ENCODE measurements around the gene EFCAB13.

EFCAB13 gene

DNA sequence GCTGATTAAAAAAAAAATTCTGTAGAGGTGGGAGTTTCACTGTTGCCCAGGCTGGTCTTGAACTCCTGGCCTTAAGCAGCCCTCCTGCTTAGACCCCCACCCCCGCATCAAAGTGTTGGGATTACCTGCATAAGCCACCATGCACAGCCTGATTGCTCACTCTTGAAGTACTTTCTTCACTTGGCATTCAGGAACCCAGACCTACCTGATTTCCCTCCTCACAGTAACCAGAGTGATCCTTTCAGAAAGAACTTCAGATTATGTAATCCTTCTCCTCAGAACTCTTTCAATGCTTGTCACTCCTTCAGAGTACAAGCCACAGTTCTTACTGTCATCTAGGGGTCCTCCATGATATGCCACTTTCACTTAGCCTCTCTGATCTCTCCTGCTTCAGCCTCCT lies 1.4 kb downstream of the EFCAB13 start:
- H3K4me3 ChIP-seq (ENCODE audit: low read depth, low read length), result peak overlapping the region; percentile 75
- TF ChIP-seq, protein P1, sequence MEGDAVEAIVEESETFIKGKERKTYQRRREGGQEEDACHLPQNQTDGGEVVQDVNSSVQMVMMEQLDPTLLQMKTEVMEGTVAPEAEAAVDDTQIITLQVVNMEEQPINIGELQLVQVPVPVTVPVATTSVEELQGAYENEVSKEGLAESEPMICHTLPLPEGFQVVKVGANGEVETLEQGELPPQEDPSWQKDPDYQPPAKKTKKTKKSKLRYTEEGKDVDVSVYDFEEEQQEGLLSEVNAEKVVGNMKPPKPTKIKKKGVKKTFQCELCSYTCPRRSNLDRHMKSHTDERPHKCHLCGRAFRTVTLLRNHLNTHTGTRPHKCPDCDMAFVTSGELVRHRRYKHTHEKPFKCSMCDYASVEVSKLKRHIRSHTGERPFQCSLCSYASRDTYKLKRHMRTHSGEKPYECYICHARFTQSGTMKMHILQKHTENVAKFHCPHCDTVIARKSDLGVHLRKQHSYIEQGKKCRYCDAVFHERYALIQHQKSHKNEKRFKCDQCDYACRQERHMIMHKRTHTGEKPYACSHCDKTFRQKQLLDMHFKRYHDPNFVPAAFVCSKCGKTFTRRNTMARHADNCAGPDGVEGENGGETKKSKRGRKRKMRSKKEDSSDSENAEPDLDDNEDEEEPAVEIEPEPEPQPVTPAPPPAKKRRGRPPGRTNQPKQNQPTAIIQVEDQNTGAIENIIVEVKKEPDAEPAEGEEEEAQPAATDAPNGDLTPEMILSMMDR (IDR thresholded peaks at IDR 0.05; ENCODE audit: borderline replicate concordance, insufficient read depth, low read depth, low read length), result no peak

DNA sequence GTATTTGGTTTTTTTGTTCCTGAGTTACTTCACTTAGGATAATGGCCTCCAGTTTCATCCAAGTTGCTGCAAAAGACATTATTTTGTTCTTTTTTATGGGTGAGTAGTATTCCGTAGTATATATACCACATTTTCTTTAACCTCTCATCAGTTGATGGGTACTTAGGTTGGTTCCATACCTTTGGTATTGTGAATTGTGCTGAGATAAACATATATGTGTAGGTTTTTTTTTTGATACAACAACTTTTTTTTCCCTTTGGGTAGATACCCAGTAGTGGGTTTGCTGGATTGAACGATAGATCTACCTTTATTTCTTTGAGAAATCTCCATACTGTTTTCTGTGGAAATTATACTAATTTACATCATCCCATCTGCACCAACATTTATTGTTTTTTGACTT lies 6.8 kb downstream of the EFCAB13 start:
- no peak overlapping the region for H3K4me3 ChIP-seq (ENCODE audit: low read depth, low read length)
- TF ChIP-seq, protein P1 (IDR thresholded peaks at IDR 0.05; ENCODE audit: borderline replicate concordance, insufficient read depth, low read depth, low read length), result no peak

DNA sequence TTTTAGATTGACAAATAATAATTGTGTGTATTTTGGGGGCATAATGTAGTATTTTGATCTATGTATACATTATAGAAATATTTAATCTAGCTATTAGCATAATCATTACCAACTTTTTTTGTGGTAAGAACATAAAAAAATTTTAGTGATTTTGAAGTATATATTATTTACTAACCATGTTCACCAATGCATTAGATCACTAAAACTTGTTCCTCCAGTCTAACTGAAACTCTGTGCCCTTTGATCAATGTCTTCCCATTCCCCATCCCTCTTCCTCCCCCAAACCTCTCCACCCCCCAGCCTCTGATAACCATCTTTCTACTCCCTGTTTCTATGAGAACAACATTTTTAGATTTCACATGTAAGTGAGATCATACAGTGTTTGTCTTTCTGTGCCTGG lies 8.5 kb downstream of the EFCAB13 start:
- TF ChIP-seq, protein P1 (IDR thresholded peaks at IDR 0.05; ENCODE audit: borderline replicate concordance, insufficient read depth, low read depth, low read length), result no peak

DNA sequence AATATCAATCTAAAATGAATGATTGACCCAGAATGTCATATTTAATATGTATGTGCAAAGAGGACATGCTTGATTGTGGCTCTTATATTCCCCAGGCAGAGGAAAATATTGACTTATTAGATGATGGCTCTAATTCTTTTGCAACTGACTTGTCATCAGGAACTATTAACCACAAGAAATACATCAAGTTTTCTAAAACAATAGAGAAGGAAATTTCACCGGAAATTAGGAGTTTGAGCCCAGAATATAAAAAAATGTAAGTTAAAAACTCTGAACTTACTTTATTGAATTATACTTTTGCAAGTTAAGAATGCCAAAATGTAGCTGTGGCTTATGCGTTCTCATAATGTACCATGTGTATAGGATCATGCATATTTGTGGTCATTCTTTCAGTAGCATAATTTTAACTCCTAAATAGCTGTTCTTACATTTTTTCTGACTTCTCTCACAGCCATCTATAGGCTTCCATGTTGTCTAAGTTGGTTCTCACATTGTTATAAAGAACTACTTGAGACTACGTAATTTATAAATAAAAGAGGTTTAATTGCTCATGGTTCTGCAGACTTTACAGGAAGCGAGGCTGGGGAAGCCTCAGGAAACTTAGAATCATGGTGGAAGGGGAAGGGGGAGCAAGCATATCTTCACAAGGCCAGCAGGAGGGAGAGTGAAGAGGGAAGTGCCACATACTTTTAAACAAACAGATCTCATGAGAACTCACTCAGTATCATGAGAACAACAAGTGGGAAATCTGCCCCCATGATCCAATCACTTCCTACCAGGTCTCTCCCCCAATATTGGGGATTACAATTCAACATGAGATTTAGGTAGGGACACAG lies 11.6 kb downstream of the EFCAB13 start:
- TF ChIP-seq, protein P1 (IDR thresholded peaks at IDR 0.05; ENCODE audit: borderline replicate concordance, insufficient read depth, low read depth, low read length), result no peak
- no peak overlapping the region for H3K4me3 ChIP-seq (ENCODE audit: low read depth, low read length)

More for the DNA sequence above, 8.5 kb downstream of the EFCAB13 start:
- no peak overlapping the region for H3K4me3 ChIP-seq (ENCODE audit: low read depth, low read length)

DNA sequence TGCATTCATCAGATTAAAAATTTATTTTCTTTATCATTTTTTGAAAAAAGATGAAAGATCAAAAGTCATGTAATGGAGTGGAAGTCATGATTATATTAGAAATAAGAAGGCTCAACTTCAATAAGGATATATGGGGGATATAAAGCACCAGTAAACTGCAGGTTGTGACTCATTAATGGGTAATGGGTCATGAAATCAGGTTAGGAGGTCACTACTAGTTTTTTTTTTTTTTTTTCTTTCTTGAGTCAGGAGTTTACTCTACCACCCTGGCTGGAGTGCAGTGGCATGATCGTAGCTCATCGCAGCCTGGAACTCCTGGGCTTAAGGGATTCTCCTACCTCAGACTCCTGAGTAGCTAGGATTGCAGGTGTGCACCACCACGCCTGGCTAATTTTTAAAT lies 14.3 kb downstream of the EFCAB13 start:
- TF ChIP-seq, protein P1 (IDR thresholded peaks at IDR 0.05; ENCODE audit: borderline replicate concordance, insufficient read depth, low read depth, low read length), result no peak
- H3K4me3 ChIP-seq (ENCODE audit: low read depth, low read length), result no peak overlapping the region

DNA sequence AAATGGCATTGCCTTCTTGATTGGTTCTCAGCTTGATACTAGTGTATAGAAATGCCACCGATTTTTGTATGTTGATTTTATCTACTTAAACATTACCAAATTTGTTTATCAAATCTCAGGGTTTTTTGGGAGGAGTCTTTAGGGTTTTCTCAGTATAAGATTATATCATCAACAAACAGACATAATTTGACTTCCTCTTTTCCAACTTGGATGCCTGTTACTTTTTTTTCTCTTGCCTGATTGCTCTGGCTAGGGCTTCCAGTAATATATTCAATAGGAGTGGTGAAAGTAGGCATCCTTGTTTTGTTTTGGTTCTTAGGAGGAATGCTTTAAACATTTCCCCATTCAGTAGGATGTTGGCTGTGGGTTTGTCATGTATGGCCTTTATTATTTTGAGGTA lies 29.1 kb downstream of the EFCAB13 start:
- TF ChIP-seq, protein P1 (IDR thresholded peaks at IDR 0.05; ENCODE audit: borderline replicate concordance, insufficient read depth, low read depth, low read length), result no peak
- H3K4me3 ChIP-seq (ENCODE audit: low read depth, low read length), result no peak overlapping the region

DNA sequence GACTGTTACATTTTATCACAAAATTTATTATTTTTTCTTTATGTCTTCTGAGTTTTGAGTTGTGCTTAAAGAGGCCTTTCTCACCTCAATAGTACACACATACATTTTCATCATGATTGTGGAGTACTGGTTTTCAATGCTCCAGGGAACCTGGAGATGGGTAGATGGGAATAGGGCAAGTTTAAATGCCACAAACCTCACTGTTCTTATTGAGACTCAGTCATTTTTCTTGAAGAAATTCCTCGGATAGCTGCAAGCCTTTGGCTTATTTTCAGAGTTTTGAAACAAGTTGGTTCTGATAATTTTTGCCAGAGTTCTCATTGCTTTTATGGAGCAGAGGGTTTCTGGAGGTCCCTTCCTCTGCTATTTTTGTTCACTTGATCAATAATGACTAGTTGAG lies 34.9 kb downstream of the EFCAB13 start:
- no peak overlapping the region for H3K4me3 ChIP-seq (ENCODE audit: low read depth, low read length)
- TF ChIP-seq, protein P1 (IDR thresholded peaks at IDR 0.05; ENCODE audit: borderline replicate concordance, insufficient read depth, low read depth, low read length), result no peak
